Breast epithelium (tissue), 3 donors: ENCODE data around the gene CADM1.

Experiments used
- POLR2A ChIP-seq: fragments of 450-650 bp; IDR thresholded peaks from one replicate; pipeline ENCODE4 v1.6.1; 2016; ENCODE audit warnings: antibody characterized with exemption, mild to moderate bottlenecking, moderate library complexity
- TF ChIP-seq, protein P1 (sequence below), 3 donors: fragments of 450-650 bp; IDR thresholded peaks; one replicate each; pipeline ENCODE4 v1.5.1; 2016 to 2017; ENCODE audit warnings: antibody characterized with exemption in 3 of 3, mild to moderate bottlenecking in 3 of 3, moderate library complexity in 3 of 3

DNA sequence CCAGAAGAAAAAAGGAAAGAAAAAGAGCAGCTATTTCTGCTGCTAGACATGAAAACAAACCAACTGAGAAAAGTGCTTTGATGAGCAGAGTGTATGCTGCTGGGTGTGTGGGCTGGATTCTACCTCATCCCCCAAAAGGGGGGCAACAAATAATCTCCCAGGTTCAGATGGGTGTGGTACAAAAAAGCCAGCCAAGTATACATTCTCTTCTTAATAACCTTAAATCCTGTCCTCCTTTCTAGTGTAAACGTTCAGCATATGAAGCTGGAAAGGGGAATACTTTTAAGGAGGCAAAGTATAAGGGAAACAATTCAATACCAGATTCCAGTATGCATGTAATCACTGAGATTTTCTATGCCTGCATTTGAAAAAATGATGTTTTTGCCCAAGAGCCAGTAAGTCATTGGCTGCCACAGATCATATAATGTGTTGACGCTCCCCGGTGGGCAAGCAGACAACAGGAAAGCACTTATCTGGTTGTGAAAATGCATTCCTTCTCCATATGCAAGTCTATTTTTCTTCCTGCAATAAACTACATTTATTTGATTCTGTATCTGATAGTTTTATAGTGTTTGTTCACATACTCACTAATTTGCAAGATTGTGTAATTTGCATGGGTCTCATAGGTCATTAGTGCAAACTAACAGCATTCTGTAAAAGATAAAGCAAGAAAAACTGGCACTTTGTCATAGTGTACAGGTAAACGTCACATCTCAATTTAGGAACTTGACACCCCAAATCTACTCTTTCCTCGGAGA is 201.1 kb downstream of the CADM1 start:
- TF ChIP-seq POLR2A = no peak
- TF ChIP-seq, protein P1, sequence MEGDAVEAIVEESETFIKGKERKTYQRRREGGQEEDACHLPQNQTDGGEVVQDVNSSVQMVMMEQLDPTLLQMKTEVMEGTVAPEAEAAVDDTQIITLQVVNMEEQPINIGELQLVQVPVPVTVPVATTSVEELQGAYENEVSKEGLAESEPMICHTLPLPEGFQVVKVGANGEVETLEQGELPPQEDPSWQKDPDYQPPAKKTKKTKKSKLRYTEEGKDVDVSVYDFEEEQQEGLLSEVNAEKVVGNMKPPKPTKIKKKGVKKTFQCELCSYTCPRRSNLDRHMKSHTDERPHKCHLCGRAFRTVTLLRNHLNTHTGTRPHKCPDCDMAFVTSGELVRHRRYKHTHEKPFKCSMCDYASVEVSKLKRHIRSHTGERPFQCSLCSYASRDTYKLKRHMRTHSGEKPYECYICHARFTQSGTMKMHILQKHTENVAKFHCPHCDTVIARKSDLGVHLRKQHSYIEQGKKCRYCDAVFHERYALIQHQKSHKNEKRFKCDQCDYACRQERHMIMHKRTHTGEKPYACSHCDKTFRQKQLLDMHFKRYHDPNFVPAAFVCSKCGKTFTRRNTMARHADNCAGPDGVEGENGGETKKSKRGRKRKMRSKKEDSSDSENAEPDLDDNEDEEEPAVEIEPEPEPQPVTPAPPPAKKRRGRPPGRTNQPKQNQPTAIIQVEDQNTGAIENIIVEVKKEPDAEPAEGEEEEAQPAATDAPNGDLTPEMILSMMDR (IDR thresholded peaks at IDR 0.05) = no peak
